HCT116 (cell line): Measurements from ENCODE around the gene ATXN7L3B. TPM values are rescaled to one million over a fixed set of nuclear protein-coding genes. Genes with fewer than 3 reads are reported as not detected.
A peak's percentile ranks its signal among the peaks of the same experiment; 100 is the strongest.
"Not testable (repeated sequence)": the region's sequence is repeated elsewhere in the genome, so short reads cannot be mapped to it uniquely, and the experiment has no call there.

Source experiments
- ATAC-seq: fragments of 200-7000 bp; cut with Tn5 transposase; 2 replicates; pipeline ENCODE4 v1.9.1; 2020; ENCODE audit warnings: mild to moderate bottlenecking, moderate library complexity
- BruUV-seq: library from RNA; stranded (reverse); fragments of 400-500 nt; replicated peaks from 2 replicates; lab custom pipeline; 2021; lab: Mats Ljungman, UMichigan
- CTCF ChIA-PET: fragments of 300-600 bp; sonication (Branson Sonifier 250); formaldehyde crosslinking; loops from one replicate; lab custom pipeline; 2021; ENCODE audit warnings: antibody characterized with exemption; lab: Charles Lee
- POLR2A ChIA-PET: fragments of 300-600, 350-600 bp; sonication (Branson Sonifier 250); formaldehyde crosslinking; loops from one replicate; lab custom pipeline; 2021; ENCODE audit warnings: antibody characterized with exemption; lab: Charles Lee
- RAD21 ChIA-PET, 2 experiments: fragments of 300-600 bp; sonication (Branson Sonifier 250); formaldehyde crosslinking; loops; one replicate each; lab custom pipeline; 2023; ENCODE audit warnings: low total read pairs in 2 of 2; ENCODE audit not compliant: uncharacterized antibody in 2 of 2, unreplicated experiment in 2 of 2, low non-redundant PET in 1 of 2; lab: Charles Lee
- DNase-seq: peaks from one replicate; pipeline ENCODE4 v3.0.0-alpha.2; 2010; ENCODE audit warnings: low read depth, low spot score
- H2AFZ ChIP-seq: fragments of 200-600 bp; shearing (Covaris generic), sonication (generic); 2 replicates; pipeline ENCODE4 v1.6.1; 2017; ENCODE audit warnings: low read depth, mixed run types, mixed read lengths, antibody characterized with exemption, low read length; ENCODE audit not compliant: poor library complexity, severe bottlenecking
- H3K27ac ChIP-seq: 2 replicates; pipeline ENCODE4 v1.5.1; 2012; ENCODE audit warnings: low read depth, low read length
- H3K27me3 ChIP-seq: fragments of 200-600 bp; sonication (generic); 2 replicates; pipeline ENCODE4 v1.6.1; 2016; ENCODE audit warnings: mixed run types, low read length, mixed read lengths; ENCODE audit not compliant: insufficient read depth
- H3K36me3 ChIP-seq, 2 experiments: fragments of 200-500 bp in 1 of 2; fragments of 200-600 bp in 1 of 2; sonication (Bioruptor generic) in 1 of 2; sonication (generic) in 1 of 2; 2 replicates each; pipeline versions ENCODE4 v1.5.1 to v1.6.1; 2014 to 2016; ENCODE audit warnings: low read length in 2 of 2, inconsistent platforms in 1 of 2, mixed read lengths in 1 of 2, mixed run types in 1 of 2; ENCODE audit not compliant: insufficient read depth in 2 of 2, control insufficient read depth in 1 of 2
- H3K4me1 ChIP-seq, 2 experiments: fragments of 200-600 bp in 1 of 2; sonication (generic) in 1 of 2; 2 replicates each; pipeline versions ENCODE4 v1.5.1 to v1.6.1; 2012 to 2017; ENCODE audit warnings: low read length in 2 of 2, inconsistent platforms in 1 of 2, mild to moderate bottlenecking in 1 of 2, mixed read lengths in 1 of 2, mixed run types in 1 of 2, moderate library complexity in 1 of 2; ENCODE audit not compliant: insufficient read depth in 2 of 2, control insufficient read depth in 1 of 2
- H3K4me2 ChIP-seq: fragments of 200-600 bp; sonication (generic); 2 replicates; pipeline ENCODE4 v1.6.1; 2017; ENCODE audit warnings: mixed run types, low read length, mixed read lengths
- H3K4me3 ChIP-seq, 2 experiments: fragments of 200-600 bp in 1 of 2; sonication (generic) in 1 of 2; replicated peaks in 1 of 2; 2 replicates each; pipeline ENCODE4 v1.5.1; 2011 to 2016; ENCODE audit warnings: low read length in 2 of 2, control low read depth in 1 of 2, low read depth in 1 of 2, mild to moderate bottlenecking in 1 of 2, mixed read lengths in 1 of 2, mixed run types in 1 of 2
- H3K79me2 ChIP-seq: fragments of 200-600 bp; sonication (generic); 2 replicates; pipeline ENCODE4 v1.6.1; 2017; ENCODE audit warnings: mild to moderate bottlenecking, mixed run types, low read length, moderate library complexity, mixed read lengths; ENCODE audit not compliant: insufficient read depth
- H3K9ac ChIP-seq: fragments of 200-600 bp; sonication (generic); 2 replicates; pipeline ENCODE4 v1.6.1; 2016; ENCODE audit warnings: low read length, mixed read lengths
- H3K9me2 ChIP-seq: fragments of 200-600 bp; sonication (generic), shearing (Covaris generic); 2 replicates; pipeline ENCODE4 v1.6.1; 2017; ENCODE audit warnings: mixed run types, mild to moderate bottlenecking, moderate library complexity; ENCODE audit not compliant: insufficient read depth
- H3K9me3 ChIP-seq, 2 experiments: fragments of 200-500 bp in 1 of 2; fragments of 200-600 bp in 1 of 2; sonication (Bioruptor generic) in 1 of 2; sonication (generic) in 1 of 2; 2 replicates each; pipeline ENCODE4 v1.6.1; 2014 to 2017; ENCODE audit warnings: low read length in 2 of 2, mixed read lengths in 2 of 2, inconsistent platforms in 1 of 2, low read depth in 1 of 2, mild to moderate bottlenecking in 1 of 2, mixed run types in 1 of 2, moderate library complexity in 1 of 2; ENCODE audit not compliant: control insufficient read depth in 1 of 2, insufficient read depth in 1 of 2
- H4K20me1 ChIP-seq: fragments of 200-600 bp; sonication (generic), shearing (Covaris generic); 2 replicates; pipeline ENCODE4 v1.6.1; 2017; ENCODE audit warnings: mixed run types, mild to moderate bottlenecking, moderate library complexity; ENCODE audit not compliant: insufficient read depth
- EZH2 ChIP-seq: fragments of 200-600 bp; sonication (generic); IDR thresholded peaks from 2 replicates; pipeline ENCODE4 v1.6.1; 2017; ENCODE audit warnings: antibody characterized with exemption, mixed run types
- JUND ChIP-seq: IDR thresholded peaks from 2 replicates; pipeline ENCODE4 v1.6.1; 2012
- POLR2A ChIP-seq: IDR thresholded peaks from 2 replicates; pipeline ENCODE4 v1.7.0; 2011; ENCODE audit warnings: borderline replicate concordance; ENCODE audit not compliant: insufficient read depth, insufficient read length; ENCODE audit errors: extremely low read depth
- POLR2AphosphoS5 ChIP-seq: IDR thresholded peaks from 2 replicates; pipeline ENCODE4 v1.6.1; 2011; ENCODE audit warnings: mild to moderate bottlenecking, low read depth, low read length, moderate library complexity
- SP1 ChIP-seq: IDR thresholded peaks from 2 replicates; pipeline ENCODE4 v1.6.1; 2012; ENCODE audit warnings: low read depth
- TCF7L2 ChIP-seq: IDR thresholded peaks from 2 replicates; pipeline ENCODE4 v1.7.0; 2011; ENCODE audit warnings: borderline replicate concordance, inconsistent platforms; ENCODE audit not compliant: insufficient read depth, insufficient read length; ENCODE audit errors: extremely low read depth
- YY1 ChIP-seq: IDR thresholded peaks from 2 replicates; pipeline ENCODE4 v1.6.1; 2011; ENCODE audit warnings: low read length, low read depth, moderate library complexity, mild to moderate bottlenecking; ENCODE audit not compliant: insufficient replicate concordance; ENCODE audit errors: extremely low read depth
- ZNF274 ChIP-seq: fragments of 200-500 bp; sonication (Bioruptor generic); IDR thresholded peaks from 2 replicates; pipeline ENCODE4 v1.6.1; 2014; ENCODE audit warnings: mild to moderate bottlenecking, low read depth, low read length, inconsistent platforms
- intact Hi-C: fragments of 100-400 bp; cut with micrococcal nuclease; formaldehyde crosslinking; loops from 2 replicates; pipeline ENCODE4 v1.10.0; 2022
- total RNA-seq: library from RNA; stranded (reverse); gene quantifications from one replicate; pipeline ENCODE4 v1.2.1, GENCODE V29; 2021; ENCODE audit not compliant: unreplicated experiment
- TF ChIP-seq, protein P1 (sequence below): IDR thresholded peaks from 2 replicates; pipeline ENCODE4 v1.6.1; 2012

The ATXN7L3B gene
- total RNA-seq, 1 experiment from 2014 or later: 28.1 TPM

DNA sequence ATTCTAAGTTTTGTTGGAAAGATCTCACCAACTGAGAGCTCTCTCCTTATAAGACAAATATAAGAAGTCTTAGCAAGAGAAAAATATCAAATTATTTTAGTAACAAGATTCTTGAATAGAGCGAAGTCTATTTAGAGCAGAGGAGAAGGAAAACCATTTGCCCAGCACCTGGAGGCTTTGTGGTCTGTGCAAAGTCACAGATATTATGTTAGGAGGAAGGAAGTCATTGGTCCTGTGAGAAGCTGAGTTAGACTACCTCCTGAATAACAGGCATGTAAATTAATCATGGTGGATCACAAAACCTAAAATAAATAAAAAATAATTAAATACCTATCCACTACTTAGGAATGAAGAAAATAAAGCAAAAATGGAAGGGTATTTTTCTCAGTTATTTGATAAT lies 38.4 kb upstream of the ATXN7L3B start:
- ChIA-PET CTCF (no interaction called here), RAD21 (no interaction called here), POLR2A (no interaction called here)
- Histone ChIP-seq H3K9me2 (no peaks in the 10 kb centered on the region), H3K4me3 (no peak overlapping the region), H4K20me1 (no peaks in the 10 kb centered on the region), H3K27me3 (no peaks in the 10 kb centered on the region), H3K79me2 (no peaks in the 10 kb centered on the region), H3K36me3 (no peaks in the 10 kb centered on the region), H3K9me3 (no peaks in the 10 kb centered on the region), H3K9ac (no peak overlapping the region), H3K27ac (no peak overlapping the region), H3K4me2 (no peak overlapping the region), H3K4me1 (no peaks in the 10 kb centered on the region), H2AFZ (no peak overlapping the region)
- no TSS peak for BruUV-seq
- DNase-seq: no peak
- no peak for ATAC-seq
- intact Hi-C loops: no loop called here
- TF ChIP-seq POLR2AphosphoS5 (no peak), SP1 (no peak), ZNF274 (no peak), EZH2 (no peak), POLR2A (no peak), TCF7L2 (no peak), JUND (no peak), YY1 (no peak)
- TF ChIP-seq, protein P1, sequence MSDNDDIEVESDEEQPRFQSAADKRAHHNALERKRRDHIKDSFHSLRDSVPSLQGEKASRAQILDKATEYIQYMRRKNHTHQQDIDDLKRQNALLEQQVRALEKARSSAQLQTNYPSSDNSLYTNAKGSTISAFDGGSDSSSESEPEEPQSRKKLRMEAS: no peak

GRCh38 chr12:74508873-74509657 lies 28.6 kb upstream of the ATXN7L3B start:
- H3K79me2 ChIP-seq, DNase-seq, ATAC-seq, H3K36me3 ChIP-seq, RAD21 ChIA-PET, H3K9me2 ChIP-seq, BruUV-seq, CTCF ChIA-PET, H4K20me1 ChIP-seq, POLR2A ChIA-PET, H3K4me1 ChIP-seq, H3K9ac ChIP-seq, H3K9me3 ChIP-seq, H3K27me3 ChIP-seq, intact Hi-C loops, H3K27ac ChIP-seq: not testable (repeated sequence)
- TF ChIP-seq YY1: peak; percentile 65
- H2AFZ ChIP-seq: peak overlapping the region; percentile 90
- peak overlapping the region; percentile 32 to 41 for H3K4me3 ChIP-seq
- H3K4me2 ChIP-seq: peak overlapping the region; percentile 54
